Suprapubic skin (tissue), 4 donors: Measurements from ENCODE around the gene TBC1D2B. TPM values are rescaled to one million over a fixed set of nuclear protein-coding genes. Genes with fewer than 3 reads are reported as not detected.

Source experiments
- DNase-seq, 2 donors: peaks; one replicate each; pipeline ENCODE4 v3.0.0-alpha.2; 2019; ENCODE audit warnings: low spot score in 2 of 2
- H3K27ac ChIP-seq: fragments of 200-600 bp; sonication (generic); one replicate; pipeline ENCODE4 v1.5.1; 2019
- H3K27me3 ChIP-seq: fragments of 200-600 bp; sonication (generic); one replicate; pipeline ENCODE4 v1.5.1; 2019
- H3K36me3 ChIP-seq: fragments of 200-600 bp; sonication (generic); one replicate; pipeline ENCODE4 v1.5.1; 2019
- H3K4me1 ChIP-seq: fragments of 200-600 bp; sonication (generic); one replicate; pipeline ENCODE4 v1.5.1; 2019
- H3K4me3 ChIP-seq: fragments of 200-600 bp; sonication (generic); one replicate; pipeline ENCODE4 v1.5.1; 2019; ENCODE audit warnings: mild to moderate bottlenecking
- H3K9me3 ChIP-seq: fragments of 200-600 bp; sonication (generic); one replicate; pipeline ENCODE4 v1.5.1; 2019
- EP300 ChIP-seq: sonication (generic); formaldehyde crosslinking; IDR thresholded peaks from one replicate; pipeline ENCODE4 v1.6.1; 2017; ENCODE audit warnings: antibody characterized with exemption
- POLR2A ChIP-seq, 2 donors: fragments of 450-650 bp; IDR thresholded peaks; one replicate each; pipeline ENCODE4 v1.6.1; 2017; ENCODE audit warnings: antibody characterized with exemption in 2 of 2, mild to moderate bottlenecking in 2 of 2, moderate library complexity in 2 of 2
- POLR2AphosphoS5 ChIP-seq, 3 donors: sonication (generic); formaldehyde crosslinking; IDR thresholded peaks; one replicate each; pipeline ENCODE4 v1.6.1; 2017; ENCODE audit warnings: antibody characterized with exemption in 3 of 3
- WGBS: methylation state at CpG from one replicate; pipeline ENCODE4 v1.1.5; 2018; 5-methylcytosine and 5-hydroxymethylcytosine counted together
- total RNA-seq, 4 donors: library from RNA; depleted of rRNA; stranded (reverse); fragments of >200 nt; gene quantifications; one replicate each; pipeline ENCODE4 v1.1.0, GENCODE V29; 2016
- TF ChIP-seq, protein P1 (sequence below), 2 donors: fragments of 200-600 bp in 1 of 2; fragments of 450-650 bp in 1 of 2; sonication (generic) in 1 of 2; IDR thresholded peaks; one replicate each; pipeline ENCODE4 v1.5.1; 2016 to 2019; ENCODE audit warnings: antibody characterized with exemption in 2 of 2, mild to moderate bottlenecking in 1 of 2, moderate library complexity in 1 of 2

Gene TBC1D2B
- total RNA-seq, 4 donors from 2014 or later, result 27.9 to 126 (median 41.5) TPM

- Histone ChIP-seq H3K4me1 (peaks cover 95% of the 10 kb centered on the region), H3K4me3 (no peak overlapping the region), H3K36me3 (no peaks in the 10 kb centered on the region), H3K27ac (peak overlapping the region; percentile 90), H3K27me3 (no peaks in the 10 kb centered on the region), H3K9me3 (no peaks in the 10 kb centered on the region)
- DNase-seq, result peak in 1 of 2 donors; percentile 7
- WGBS, result 62% methylated on average over 5 of the region's 5 CpGs
- TF ChIP-seq, protein P1, sequence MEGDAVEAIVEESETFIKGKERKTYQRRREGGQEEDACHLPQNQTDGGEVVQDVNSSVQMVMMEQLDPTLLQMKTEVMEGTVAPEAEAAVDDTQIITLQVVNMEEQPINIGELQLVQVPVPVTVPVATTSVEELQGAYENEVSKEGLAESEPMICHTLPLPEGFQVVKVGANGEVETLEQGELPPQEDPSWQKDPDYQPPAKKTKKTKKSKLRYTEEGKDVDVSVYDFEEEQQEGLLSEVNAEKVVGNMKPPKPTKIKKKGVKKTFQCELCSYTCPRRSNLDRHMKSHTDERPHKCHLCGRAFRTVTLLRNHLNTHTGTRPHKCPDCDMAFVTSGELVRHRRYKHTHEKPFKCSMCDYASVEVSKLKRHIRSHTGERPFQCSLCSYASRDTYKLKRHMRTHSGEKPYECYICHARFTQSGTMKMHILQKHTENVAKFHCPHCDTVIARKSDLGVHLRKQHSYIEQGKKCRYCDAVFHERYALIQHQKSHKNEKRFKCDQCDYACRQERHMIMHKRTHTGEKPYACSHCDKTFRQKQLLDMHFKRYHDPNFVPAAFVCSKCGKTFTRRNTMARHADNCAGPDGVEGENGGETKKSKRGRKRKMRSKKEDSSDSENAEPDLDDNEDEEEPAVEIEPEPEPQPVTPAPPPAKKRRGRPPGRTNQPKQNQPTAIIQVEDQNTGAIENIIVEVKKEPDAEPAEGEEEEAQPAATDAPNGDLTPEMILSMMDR (IDR thresholded peaks at IDR 0.05), result no peak
- TF ChIP-seq POLR2AphosphoS5 (IDR thresholded peaks at IDR 0.05), result peak in 1 of 3 donors; percentile 28
Measured at GRCh38 chr15:78063970-78064385, 13.5 kb downstream of the TBC1D2B start.

- Histone ChIP-seq H3K27ac (peak overlapping the region; percentile 90), H3K27me3 (no peaks in the 10 kb centered on the region), H3K9me3 (no peaks in the 10 kb centered on the region), H3K36me3 (no peaks in the 10 kb centered on the region), H3K4me3 (no peak overlapping the region), H3K4me1 (peaks cover 95% of the 10 kb centered on the region)
- TF ChIP-seq EP300, result no peak
- no peak for TF ChIP-seq POLR2A (IDR thresholded peaks at IDR 0.05)
- no peak for TF ChIP-seq POLR2AphosphoS5 (IDR thresholded peaks at IDR 0.05)
- TF ChIP-seq, protein P1 (IDR thresholded peaks at IDR 0.05), result no peak
- DNase-seq, result no peak
Measured at GRCh38 chr15:78063217-78063616, 14.3 kb downstream of the TBC1D2B start.

GRCh38 chr15:78061963-78062427, 15.5 kb downstream of the TBC1D2B start:
- no peaks in the 10 kb centered on the region for H3K9me3 ChIP-seq
- WGBS, result 7% methylated on average over 6 of the region's 6 CpGs
- H3K4me1 ChIP-seq, result peaks cover 95% of the 10 kb centered on the region
- TF ChIP-seq, protein P1 (IDR thresholded peaks at IDR 0.05), result no peak
- TF ChIP-seq EP300 (no peak), POLR2AphosphoS5 (IDR thresholded peaks at IDR 0.05) (no peak), POLR2A (IDR thresholded peaks at IDR 0.05) (no peak)
- H3K27ac ChIP-seq, result peak overlapping the region; percentile 50
- peak in 1 of 2 donors; percentile 73 for DNase-seq
- H3K4me3 ChIP-seq, result peak overlapping the region; percentile 24
- H3K36me3 ChIP-seq, result no peaks in the 10 kb centered on the region
- H3K27me3 ChIP-seq, result no peaks in the 10 kb centered on the region

GRCh38 chr15:78060232-78060631, 17.3 kb downstream of the TBC1D2B start:
- peak overlapping the region; percentile 51 for H3K27ac ChIP-seq
- H3K9me3 ChIP-seq, result no peaks in the 10 kb centered on the region
- TF ChIP-seq POLR2AphosphoS5 (IDR thresholded peaks at IDR 0.05) (no peak), POLR2A (IDR thresholded peaks at IDR 0.05) (no peak), EP300 (no peak)
- TF ChIP-seq, protein P1 (IDR thresholded peaks at IDR 0.05), result no peak
- peaks cover 95% of the 10 kb centered on the region for H3K4me1 ChIP-seq
- H3K4me3 ChIP-seq, result no peak overlapping the region
- WGBS, result 91% methylated on average over 4 of the region's 5 CpGs
- no peaks in the 10 kb centered on the region for H3K36me3 ChIP-seq
- no peaks in the 10 kb centered on the region for H3K27me3 ChIP-seq
- DNase-seq, result no peak

DNA sequence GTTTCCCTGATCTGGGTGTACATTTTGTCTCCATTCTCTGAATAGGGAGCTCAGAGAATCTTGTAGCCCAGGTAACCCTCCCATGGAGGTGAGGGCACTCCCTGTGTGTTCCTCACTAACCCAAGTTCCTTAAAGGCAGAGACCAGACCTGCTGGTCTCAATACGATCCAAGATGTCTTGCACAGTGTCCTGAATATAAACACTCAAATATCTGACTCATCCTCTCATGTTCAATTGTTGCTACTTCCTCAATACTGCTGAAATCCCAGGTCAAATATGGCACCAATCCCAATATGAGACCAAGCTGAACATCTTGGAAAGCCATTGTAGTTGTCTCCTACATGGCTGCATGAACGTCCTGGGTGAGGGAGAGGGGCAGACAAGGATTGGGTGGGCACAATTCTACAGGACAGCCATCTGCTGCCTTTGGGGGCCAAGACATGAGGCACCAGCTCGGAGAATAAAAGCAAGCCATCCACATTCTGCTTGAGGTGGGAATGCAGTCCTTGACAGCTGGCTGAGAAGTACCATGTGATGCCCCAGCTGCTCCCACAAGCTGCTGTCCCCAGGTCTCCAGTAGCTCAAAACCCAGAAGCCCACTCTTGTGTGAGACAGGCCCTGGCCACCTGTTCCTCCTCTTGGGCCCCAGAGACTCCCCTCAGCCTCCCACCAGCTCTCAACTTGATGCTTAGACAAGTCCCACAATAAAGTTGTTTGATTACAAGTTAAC, 18.2 kb downstream of the TBC1D2B start:
- no peak for DNase-seq
- peak overlapping the region; percentile 51 for H3K27ac ChIP-seq
- no peaks in the 10 kb centered on the region for H3K27me3 ChIP-seq
- no peaks in the 10 kb centered on the region for H3K9me3 ChIP-seq
- no peak overlapping the region for H3K4me3 ChIP-seq
- no peaks in the 10 kb centered on the region for H3K36me3 ChIP-seq
- TF ChIP-seq EP300, result no peak
- TF ChIP-seq POLR2AphosphoS5 (IDR thresholded peaks at IDR 0.05), result no peak
- TF ChIP-seq, protein P1 (IDR thresholded peaks at IDR 0.05), result no peak
- no peak for TF ChIP-seq POLR2A (IDR thresholded peaks at IDR 0.05)
- WGBS, result 63% methylated on average over 3 of the region's 3 CpGs
- peaks cover 92% of the 10 kb centered on the region for H3K4me1 ChIP-seq
